NCI-H1694 (cell line): Measurements from ENCODE around the gene CDH7.

Source experiments
- DNase-seq: peaks from one replicate; lab custom pipeline; 2025; lab: John Stamatoyannopoulos, UW

The CDH7 gene

DNA sequence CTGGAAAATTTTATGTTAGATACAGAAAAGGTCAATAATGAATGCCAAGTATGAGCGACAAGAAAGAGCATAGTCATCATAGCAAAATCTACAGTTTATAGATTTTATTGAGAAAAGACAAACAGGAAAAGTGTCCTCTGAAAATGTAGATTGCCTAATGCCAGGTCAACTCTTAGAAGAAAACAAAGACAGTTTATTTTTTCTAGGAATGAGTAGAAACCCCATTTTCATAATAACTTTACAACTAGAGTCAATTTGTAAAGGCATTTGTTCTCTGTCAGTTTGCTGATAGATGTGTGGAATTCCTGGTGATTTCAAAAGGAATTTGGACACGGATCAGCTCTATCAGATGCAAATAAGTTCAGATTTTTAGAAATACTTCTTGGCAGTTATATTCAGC, 16.6 kb downstream of the CDH7 start:
- DNase-seq = no peak

GRCh38 chr18:65768120-65768778, 17.4 kb downstream of the CDH7 start:
- DNase-seq = no peak

DNA sequence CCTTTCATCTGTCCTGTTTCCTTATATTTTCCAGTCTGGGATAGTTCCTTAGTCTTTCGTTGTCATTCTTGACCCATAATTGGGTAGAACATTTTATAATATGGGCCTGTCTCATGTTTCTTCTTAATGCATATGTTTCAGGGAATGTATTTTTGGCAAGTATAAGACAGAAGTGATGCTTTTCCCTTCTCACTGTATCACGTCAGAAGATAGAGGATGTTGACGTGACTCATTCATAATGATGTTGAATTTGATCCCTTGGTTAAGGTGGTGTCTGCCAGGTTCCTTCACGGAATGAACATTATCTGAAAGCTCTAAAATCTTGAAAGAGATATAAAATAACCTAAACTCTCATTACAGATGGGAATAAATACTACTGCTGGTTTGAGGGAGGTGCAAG, 18.8 kb downstream of the CDH7 start:
- no peak for DNase-seq

- DNase-seq = no peak
Measured at GRCh38 chr18:65786474-65786873, 35.7 kb downstream of the CDH7 start.

DNA sequence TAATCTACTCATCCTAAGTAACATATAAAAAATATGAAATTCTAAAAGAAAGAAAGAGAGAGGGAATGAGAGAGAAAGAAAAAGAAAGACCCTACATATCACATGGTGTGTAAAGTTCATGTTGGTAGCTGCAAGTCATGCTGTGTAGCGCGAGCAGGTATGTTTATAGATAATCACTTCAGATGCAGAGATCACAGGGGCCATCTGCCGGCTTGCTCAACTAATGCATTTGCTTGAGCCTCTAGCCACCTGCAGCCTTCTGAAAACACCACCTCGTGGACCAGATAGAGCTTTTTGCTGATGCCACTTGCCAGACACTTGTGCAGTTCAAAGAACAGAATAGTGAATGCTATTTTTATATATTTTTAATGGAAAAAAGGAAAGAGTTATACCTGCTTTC, 37.6 kb downstream of the CDH7 start:
- peak; percentile 2 for DNase-seq

DNA sequence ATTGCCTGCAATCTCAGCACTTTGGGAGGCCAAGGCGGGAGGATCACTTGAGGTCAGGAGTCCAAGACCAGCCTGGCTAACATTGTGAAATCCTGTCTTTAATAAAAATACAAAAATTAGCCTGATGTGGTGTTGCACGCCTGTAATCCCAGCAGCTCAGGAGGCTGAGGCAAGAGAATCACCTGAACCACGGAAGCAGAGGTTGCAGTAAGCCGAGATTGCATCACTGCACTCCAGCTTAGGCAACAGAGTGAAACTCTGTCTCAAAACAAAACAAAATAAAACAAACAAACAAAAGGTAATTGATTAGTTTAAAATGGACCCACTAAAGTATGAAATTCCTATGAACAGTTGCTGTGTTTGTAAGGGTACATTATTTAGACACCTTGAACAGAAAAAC, 39.8 kb downstream of the CDH7 start:
- no peak for DNase-seq

DNA sequence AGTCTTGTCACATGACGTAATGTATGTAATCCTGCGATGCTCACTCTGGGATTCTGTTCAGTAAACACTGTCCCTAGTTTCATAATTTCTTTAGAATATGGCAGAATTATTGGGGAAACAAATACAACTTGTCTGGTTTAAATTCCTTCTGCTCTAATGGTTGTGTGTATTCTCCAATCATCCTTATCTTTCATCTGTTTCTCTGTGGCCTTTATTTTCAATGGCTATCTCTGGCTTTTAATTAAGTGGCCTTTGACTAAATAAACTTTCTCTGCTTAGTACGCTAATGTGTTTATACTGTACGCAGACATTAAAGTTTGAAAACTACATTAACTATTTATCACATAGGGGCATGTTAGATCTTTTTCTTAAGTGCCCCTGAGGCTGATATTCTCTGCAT, 40.9 kb downstream of the CDH7 start:
- DNase-seq = no peak

DNA sequence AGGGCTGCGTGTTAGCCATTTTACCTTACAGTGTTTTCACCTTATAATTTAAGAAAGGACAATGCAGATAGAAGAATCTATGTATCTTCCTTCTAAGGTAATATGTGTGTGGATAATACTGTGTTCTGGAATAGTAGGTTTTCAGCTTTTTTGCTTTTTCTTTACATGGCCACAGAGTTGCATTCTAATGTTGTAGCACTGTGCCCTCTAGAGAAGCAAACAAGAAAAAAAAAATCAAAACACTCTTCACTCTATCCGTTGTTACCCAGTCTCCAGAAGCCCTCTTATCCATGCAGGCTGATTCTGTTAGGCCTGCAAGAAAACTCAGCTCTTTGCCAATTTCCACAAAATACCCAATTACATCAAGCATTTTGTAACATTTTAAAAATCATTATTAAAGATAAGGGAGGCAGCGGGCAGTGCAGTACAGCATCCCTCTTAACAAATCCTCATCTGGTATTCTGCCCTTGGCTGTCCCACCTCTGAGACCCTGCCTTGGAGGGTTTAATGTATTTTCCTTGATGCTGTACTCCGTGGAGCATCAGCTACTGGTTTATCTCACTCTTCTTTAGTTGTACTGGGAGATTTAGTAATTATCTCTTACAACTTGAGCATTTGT, 41.8 kb downstream of the CDH7 start:
- no peak for DNase-seq

- DNase-seq = no peak
Measured at GRCh38 chr18:65808759-65809158, 57.9 kb downstream of the CDH7 start.

DNA sequence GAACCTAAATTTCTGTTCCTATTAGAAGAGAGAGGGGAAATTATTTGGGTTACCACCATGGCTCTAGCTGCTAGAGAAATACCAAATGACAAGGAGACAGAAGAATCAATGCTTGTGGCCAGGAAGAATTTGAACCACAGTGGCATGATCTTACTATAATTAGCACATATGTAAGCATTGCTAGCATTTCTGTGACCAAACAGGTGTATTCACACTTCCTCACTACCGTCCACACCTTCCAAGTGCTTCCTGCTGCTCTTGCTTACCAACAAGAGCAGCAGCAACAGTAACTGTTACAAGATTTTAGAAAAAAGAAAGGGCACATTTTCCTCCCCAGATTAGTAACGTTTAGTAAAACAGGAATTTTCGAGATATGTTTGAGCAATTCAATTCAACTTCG, 60.5 kb downstream of the CDH7 start:
- DNase-seq = no peak

DNA sequence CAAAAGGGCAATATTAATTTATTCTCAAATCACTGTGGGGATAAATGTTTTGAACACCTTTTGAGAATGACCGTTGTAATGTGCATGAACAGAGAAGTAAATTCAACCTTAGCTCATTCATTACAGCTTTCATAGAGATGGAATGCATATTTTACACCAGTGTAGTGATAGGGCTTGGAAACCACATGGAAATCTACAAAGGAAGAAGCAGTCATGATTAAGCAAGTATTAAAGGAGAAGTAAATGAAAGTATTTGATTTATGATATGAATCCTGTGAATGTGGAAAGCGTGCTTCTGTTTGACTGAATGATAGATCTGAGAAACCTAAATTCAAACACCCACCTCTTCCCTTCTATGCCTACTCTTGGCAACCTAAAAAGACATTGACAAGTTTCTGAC, 64.7 kb downstream of the CDH7 start:
- no peak for DNase-seq

DNA sequence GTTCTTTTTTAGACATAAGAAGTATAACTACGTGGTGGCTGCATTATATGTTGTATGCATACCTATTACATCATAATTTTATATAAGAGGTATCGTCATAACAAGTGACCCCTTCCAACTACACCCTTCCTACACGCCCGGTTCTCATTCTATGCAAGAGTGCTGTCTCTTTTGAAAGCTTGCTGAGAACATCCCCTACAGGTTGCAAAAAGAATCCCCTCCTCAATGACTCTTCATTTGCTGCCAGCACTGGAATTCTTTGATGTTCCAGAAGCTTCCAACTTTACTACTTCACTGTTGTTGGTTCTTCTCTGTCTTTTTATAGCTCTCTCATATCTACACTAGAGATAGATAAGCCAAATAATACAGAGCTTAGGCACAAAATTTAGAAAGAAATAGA, 66.4 kb downstream of the CDH7 start:
- DNase-seq = no peak

DNA sequence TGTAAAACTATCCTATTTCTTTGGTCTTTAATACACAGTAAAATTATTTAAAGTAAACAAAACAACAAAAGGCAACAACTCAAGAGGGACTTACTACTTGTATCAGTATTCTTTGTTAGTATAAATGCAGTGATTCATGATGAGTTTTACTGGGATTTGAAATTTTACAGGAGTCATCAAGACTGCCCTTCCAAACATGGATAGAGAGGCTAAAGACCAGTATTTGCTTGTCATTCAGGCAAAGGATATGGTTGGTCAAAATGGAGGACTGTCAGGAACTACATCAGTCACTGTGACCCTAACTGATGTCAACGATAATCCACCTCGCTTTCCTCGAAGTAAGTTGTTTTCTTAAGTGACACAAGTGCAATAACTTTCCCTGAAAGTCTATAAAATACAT, 71.1 kb downstream of the CDH7 start:
- DNase-seq = no peak

DNA sequence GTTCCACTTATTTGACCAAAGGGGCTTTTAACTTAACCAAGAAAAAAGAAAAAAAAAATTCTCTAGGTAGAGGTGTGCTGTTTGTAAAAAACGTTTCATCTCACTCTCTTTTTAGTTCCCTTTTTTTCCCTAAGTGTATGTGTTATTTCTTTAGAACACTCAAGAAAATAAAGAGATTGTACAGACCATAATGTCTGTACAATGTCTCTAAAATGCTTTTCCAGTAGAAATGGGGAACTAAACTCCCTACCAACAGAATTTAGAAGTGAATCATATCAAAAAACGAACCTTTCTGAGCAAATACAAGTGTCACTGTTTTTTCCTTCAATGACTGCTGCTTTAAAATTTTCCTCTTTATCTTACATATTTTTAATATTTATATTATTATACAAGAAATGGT, 72.0 kb downstream of the CDH7 start:
- no peak for DNase-seq

GRCh38 chr18:65827444-65827843, 76.6 kb downstream of the CDH7 start:
- DNase-seq = no peak

DNA sequence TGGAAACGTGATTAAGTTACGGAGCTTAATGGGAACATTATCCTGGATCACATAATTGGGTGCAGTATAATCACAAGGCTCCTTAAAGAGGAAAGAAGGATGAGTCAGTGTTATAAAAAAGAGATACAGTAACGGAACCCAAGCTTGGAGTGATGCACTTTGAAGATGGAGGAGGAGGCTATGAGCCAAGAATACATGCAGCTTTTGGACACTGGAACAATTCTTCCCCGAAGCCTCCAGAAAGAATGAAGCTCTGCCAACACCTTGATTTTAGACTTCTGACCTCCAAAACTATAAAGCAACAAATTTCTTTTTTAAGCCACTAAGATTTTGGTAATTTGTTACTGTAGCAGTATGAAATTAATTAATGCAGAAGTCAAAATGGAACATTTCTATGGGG, 85.1 kb downstream of the CDH7 start:
- DNase-seq = no peak

DNA sequence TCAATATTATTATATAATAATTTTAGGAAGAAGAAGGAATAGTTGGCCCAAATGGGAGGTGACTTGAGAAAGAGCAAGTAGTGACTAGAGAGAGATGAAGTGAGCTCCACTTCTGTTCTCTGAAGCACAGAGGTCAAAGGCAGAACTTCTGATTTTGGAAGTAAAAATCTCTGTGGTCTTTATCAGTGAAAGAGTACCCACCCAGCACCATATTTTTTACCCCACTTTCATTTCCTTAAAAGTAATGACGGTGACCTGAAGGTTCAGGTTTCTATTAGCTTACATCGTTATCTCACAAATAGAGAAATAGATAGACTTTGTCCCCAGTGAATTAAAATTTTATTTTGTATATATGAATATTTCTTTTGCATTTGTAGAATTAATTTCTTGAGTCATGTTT, 95.3 kb downstream of the CDH7 start:
- DNase-seq = no peak

DNA sequence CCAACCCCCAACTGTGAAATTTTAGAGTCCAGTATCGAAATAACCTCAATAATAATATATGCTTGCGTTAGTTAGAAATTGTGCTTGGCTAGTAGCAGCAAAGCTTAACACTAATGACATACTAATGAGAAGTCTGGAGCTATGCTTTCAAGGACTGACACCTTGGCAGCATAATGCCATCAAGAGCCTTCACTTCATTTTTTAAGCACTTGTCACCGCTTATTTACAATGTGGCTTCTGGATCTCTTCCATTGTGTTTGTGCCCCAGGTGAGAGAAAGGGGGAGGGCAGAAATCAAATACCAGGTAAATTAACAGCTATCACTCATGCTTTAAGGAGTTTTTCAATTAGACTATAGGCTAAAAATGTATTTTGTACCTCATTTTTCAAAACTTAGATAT, 101.5 kb downstream of the CDH7 start:
- no peak for DNase-seq

GRCh38 chr18:65859075-65859474, 108.3 kb downstream of the CDH7 start:
- DNase-seq = no peak

DNA sequence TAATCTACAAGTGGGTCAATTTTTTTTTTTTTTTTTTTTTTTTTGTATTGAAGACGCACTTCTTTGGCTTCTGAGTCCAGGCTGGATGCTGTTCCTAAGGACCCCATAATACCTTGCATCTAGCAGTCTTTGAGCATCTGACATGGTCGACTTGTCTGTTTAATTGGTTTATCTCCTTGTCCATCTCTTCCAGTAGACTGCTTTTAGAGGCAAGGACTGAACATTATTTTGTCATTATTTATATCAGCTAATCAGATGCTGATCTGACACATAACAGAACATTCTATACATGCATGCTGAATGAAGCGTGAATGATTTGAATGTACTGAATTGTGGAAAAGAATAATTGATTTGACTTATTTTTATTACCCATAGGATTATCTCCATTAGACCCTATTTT, 118.7 kb downstream of the CDH7 start:
- DNase-seq = no peak

DNA sequence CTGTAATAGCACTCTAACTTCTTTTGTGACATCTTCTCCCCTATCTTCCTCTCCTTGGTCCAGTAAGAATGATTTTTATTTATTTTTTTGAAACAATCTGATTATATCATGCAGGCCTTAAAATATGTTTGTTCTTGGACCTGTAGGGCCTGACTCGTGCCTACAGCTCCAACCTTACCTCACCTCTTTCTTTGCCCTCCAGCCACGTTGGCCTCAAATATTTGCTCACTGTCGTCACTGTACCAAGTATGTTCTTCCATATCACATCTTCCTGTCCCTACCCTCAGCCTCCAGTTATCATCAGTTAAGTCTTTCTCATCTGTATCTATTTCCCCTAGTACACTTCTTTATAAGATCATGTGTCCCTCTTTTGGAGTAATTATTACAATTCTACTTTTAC, 125.5 kb downstream of the CDH7 start:
- DNase-seq = no peak

DNA sequence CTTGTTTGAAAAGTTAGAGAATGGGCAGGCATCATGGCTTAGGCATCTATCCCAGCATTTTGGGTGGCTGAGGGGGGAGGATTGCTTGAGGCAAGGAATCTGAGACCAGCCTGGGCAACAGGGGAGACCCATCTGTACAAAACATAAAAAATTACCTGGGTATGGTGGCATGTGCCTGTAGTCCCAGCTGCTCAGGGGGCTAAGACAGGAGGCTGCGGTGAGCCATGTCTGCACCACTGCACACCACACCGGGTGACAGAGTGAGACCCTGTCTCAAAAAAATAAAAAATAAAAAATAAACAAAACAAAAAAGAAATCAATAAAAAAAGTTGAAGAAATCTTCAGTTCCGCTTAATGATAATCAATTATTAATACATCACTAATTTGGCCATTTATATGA, 146.5 kb downstream of the CDH7 start:
- no peak for DNase-seq

- DNase-seq = no peak
Measured at GRCh38 chr18:65901522-65901921, 150.7 kb downstream of the CDH7 start.

DNA sequence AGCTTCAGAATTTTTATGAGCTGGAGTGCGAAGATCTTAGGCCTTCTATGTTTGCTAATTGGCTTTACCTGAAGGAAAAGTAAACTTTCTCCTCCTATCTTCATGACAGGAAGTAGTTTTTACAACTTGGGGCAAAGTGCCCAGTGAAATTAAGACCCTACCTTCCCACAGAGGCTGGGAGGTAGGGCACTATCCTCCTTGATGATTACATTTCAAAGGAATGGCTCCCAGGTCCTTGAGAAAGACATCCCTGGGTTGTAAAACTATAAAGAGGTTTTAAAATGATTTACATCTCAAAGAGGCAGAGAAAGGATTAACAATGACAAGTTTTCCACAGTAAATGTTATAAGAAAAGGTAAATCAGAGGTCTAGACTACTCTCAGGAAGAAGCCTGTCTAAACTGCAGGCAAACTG, 155.8 kb downstream of the CDH7 start:
- DNase-seq = no peak
